Right forelimb (tissue), 1 donor: Measurements from ENCODE around the gene TBC1D22A.

Experiments
- DNase-seq: peaks from one replicate; pipeline ENCODE4 v3.0.0-alpha.2; 2018

The TBC1D22A gene

GRCh38 chr22:47198801-47199251 is 436.4 kb downstream of the TBC1D22A start:
- no peak for DNase-seq

GRCh38 chr22:47199261-47199978 is 437.0 kb downstream of the TBC1D22A start:
- DNase-seq = peak; percentile 36

DNA sequence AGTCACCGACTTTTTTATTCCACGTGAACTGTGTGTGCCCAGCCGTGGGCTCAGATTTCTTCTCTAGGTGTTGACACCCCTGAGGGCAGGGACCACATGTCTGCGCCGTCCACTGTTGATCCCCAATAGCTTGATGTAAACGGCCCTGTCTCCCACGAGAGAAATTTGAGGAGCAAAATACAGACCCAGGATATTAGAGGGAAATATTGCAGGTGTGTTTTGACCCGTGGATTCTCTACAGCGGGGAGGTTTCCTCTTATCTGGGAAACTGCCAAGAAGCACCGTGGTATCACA is 437.5 kb downstream of the TBC1D22A start:
- DNase-seq = no peak

- peak; percentile 62 for DNase-seq
These were observed 438.0 kb downstream of the TBC1D22A start for GRCh38 chr22:47200273-47201051.

- DNase-seq = peak; percentile 22
These were observed 438.9 kb downstream of the TBC1D22A start for GRCh38 chr22:47201186-47201995.

DNA sequence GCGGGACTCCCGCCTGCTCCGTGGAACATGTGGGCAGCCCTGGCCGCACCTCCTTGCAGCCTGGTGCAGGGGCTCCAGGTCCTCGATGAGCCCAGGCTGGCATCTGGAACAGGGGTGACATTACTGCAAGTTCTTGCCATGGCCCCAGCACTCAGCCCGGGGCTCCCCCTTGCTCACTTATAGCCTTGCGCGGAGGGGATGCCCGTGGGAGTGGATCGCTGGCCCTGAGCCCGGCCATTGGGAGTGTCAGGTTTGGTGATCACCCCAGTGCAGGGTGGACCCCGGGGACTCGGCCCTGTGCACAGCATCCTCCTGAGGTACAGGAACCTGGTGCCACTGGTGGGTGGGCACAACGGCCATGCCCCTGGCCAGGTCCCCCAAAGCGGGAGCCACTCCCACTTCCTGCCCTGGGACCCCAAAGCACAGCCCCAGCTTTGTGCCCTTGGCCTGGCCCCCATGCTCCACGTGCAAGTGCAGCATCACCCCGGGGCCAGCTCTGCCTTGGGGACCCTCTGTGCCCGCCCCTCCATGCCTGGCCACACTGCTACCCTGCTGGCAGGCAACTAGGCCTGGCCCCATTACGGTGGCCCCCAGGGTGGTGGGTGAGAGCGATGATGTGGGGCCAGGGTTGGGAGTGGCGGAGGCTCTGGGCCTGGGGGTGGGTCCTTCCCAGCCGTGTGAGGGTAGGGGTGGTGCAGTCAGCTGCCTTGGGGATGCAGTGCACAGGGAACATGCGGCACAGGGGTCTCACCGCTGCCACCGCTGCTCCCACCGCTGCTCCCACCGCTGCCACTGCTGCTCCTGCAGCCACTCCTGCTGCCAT is 439.8 kb downstream of the TBC1D22A start:
- DNase-seq = peak; percentile 37

DNA sequence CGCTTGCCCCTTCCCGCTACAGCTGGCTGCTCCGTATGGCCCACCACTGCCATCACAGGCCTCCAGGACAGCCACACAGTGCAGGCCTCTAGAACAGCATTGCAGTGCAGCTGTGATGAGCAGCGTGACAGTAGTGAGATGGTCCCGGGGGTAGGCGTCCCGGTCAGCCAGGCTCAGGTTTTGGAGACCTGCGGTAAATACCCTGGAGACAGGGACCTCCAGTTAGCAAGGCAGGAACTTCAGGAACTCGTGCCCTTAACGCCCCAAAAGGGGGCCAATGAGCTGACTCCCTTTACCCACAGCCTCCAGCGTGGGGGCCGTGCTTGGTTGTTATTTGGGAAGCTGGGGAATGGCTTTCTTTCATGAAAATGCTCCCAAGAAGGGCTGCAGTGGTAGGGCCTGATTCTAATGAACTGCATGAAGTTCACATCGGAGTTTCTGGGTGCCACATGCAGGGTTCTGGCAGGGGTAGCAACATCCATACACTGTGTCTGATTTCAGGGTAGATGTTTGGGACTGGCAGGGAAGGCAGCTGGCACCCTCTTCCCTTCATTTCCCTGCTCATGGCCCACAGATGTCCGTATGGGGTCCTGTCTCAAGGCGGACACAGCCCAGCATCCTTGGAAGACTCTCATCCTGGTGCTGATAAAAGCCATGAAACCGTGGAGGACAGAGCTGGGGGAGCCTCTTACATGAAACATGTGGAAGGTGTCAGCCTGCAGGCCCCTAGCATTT is 440.5 kb downstream of the TBC1D22A start:
- peak; percentile 25 for DNase-seq

- peak; percentile 36 for DNase-seq
These were observed 441.1 kb downstream of the TBC1D22A start for GRCh38 chr22:47203554-47203991.

GRCh38 chr22:47204002-47204979 is 441.8 kb downstream of the TBC1D22A start:
- DNase-seq = peak; percentile 49

- DNase-seq = no peak
These were observed 442.6 kb downstream of the TBC1D22A start for GRCh38 chr22:47205081-47205491.

GRCh38 chr22:47205554-47205953 is 443.1 kb downstream of the TBC1D22A start:
- DNase-seq = peak; percentile 30

GRCh38 chr22:47206164-47206563 is 443.7 kb downstream of the TBC1D22A start:
- DNase-seq = no peak

GRCh38 chr22:47206666-47207218 is 444.3 kb downstream of the TBC1D22A start:
- DNase-seq = no peak

DNA sequence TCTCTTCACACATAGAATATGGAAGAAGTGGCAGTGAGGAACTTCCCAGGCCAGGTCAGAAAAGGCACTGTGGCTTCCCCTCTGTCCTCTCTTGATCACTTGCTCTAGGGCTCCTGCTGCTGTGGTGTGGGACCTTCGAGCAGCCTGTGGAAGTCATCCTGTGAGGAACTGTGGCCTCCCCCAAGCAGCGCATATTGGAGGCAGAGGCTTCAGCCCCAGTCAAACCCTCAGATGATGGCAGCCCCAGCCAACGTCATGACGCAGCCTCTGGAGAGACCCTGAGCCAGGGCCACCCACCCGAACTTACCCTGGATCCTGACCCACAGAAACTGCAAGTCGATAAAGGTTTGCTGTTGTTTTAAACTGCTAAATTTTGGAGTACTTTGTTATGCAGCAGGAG is 444.9 kb downstream of the TBC1D22A start:
- no peak for DNase-seq

- no peak for DNase-seq
These were observed 445.6 kb downstream of the TBC1D22A start for GRCh38 chr22:47207846-47208554.

DNA sequence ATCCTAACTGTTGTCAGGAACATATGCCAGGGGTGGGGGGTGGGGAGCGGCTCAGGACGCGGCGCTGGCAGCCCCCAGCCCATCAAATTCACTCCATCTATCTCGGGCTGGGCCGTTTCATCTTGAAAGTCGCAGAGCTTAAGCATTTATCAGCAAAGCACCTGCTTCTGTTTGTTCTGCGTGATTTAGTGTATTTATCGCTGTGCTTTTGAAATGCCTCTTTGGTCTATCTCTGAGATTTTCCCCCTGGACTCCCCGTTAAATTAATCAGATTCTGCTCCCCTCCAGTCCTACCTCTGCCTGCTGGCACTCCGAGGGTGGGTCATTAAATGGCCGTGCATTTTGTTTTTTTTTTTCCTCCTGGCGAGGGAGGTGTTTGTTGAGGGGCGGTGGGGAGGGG is 446.2 kb downstream of the TBC1D22A start:
- no peak for DNase-seq

DNA sequence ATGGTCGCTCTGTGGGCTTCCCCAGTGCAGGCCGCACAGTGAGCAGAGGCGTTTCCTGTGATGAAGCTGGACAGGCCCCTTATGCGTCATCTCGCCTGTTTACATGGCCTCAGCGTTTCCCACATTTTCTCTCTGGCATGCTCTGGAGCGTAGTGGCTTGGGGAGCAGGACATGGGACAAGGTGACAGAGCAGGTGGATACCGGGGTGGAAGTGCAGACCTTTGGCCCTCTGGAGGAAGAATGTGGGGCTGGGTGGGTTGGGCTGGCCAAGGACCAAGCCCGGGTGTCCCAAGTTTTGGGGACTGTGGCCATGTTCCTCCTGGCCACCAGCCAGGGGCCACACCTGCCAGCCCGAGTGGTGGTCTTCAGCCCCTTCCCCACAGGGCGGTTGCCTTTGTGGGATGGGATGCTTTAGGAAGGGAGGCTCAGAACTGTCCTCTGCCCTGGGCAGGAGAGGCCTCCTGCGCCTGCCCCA is 446.6 kb downstream of the TBC1D22A start:
- no peak for DNase-seq

DNA sequence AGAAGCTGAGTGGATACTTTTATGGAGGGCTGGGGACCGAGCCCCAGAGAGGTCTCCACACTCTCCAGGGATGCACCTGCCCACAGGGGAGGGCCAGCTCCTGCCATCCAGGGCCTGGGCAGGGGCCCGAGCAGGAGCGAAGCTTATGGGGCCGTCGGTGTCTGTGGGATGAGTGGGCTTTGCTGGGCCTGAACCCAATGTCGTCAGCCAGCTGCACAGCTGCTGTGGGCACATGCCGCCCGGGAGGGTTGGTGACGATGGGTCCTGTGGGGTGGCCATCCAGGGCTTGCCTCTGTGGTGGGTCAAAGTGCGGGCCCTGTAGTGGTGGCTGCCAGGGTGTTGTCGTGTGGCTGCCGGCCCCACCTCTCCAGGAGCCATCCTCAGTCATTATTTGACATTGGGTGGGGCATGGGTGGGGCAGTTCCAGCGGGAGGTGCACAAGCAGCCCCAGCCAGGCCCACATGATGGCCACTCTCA is 447.1 kb downstream of the TBC1D22A start:
- no peak for DNase-seq

DNA sequence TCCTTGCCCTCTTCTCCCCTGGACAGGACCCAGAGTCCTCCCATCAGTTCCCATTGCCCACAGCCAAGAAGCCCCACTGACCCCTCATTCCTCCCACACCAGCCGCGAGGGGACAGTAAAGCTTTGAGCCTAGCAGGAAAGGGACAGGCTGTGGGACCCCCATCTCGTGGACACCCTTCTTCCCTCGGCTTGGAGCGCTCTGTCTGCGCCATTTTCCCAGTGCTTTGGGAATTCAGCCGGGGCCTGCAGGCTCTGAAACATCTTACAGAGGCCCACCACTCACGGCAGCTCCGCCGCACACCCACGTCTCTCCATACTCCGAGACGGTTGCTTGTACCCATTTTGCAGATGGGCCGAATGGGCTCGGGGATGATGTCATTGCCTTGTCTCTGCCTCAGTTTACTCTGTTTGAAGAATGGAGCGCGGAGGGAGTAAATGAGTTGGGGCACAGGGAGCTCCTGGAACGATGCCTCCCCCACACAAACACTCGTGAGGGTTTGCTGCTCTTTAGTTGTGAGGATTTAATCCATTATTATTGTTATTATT is 447.7 kb downstream of the TBC1D22A start:
- DNase-seq = no peak
